Dedifferentiated amniotic fluid mesenchymal stem cell (primary cell): ENCODE measurements around the gene SLC25A38.

ENCODE experiments used
- DNase-seq: peaks from one replicate; pipeline ENCODE4 v3.0.0-alpha.2; 2016; ENCODE audit errors: extremely low spot score

SLC25A38 gene

GRCh38 chr3:39376959-39377634, 6.1 kb upstream of the SLC25A38 start:
- DNase-seq, result no peak

- no peak for DNase-seq
Measured at GRCh38 chr3:39378088-39378487, 5.1 kb upstream of the SLC25A38 start.

GRCh38 chr3:39378957-39379777, 4.0 kb upstream of the SLC25A38 start:
- DNase-seq, result no peak

- DNase-seq, result no peak
Measured at GRCh38 chr3:39379778-39380155, 3.4 kb upstream of the SLC25A38 start.

- no peak for DNase-seq
Measured at GRCh38 chr3:39381432-39381831, 1.7 kb upstream of the SLC25A38 start.

- DNase-seq, result peak; percentile 92
Measured at GRCh38 chr3:39383881-39384664, 903 bp downstream of the SLC25A38 start.

GRCh38 chr3:39384665-39385000, 1.5 kb downstream of the SLC25A38 start:
- no peak for DNase-seq

- DNase-seq, result no peak
Measured at GRCh38 chr3:39385456-39386090, 2.4 kb downstream of the SLC25A38 start.

GRCh38 chr3:39386318-39386717, 3.1 kb downstream of the SLC25A38 start:
- no peak for DNase-seq

- DNase-seq, result no peak
Measured at GRCh38 chr3:39387411-39387975, 4.3 kb downstream of the SLC25A38 start.

- DNase-seq, result no peak
Measured at GRCh38 chr3:39388153-39388552, 5.0 kb downstream of the SLC25A38 start.

- DNase-seq, result no peak
Measured at GRCh38 chr3:39388741-39389248, 5.6 kb downstream of the SLC25A38 start.

- DNase-seq, result no peak
Measured at GRCh38 chr3:39390181-39390580, 7.0 kb downstream of the SLC25A38 start.

GRCh38 chr3:39396690-39397089, 13.5 kb downstream of the SLC25A38 start:
- DNase-seq, result no peak

- DNase-seq, result no peak
Measured at GRCh38 chr3:39398700-39399099, 15.5 kb downstream of the SLC25A38 start.

GRCh38 chr3:39401983-39402382, 18.8 kb downstream of the SLC25A38 start:
- DNase-seq, result no peak

GRCh38 chr3:39404943-39405686, 21.9 kb downstream of the SLC25A38 start:
- no peak for DNase-seq

GRCh38 chr3:39405687-39406367, 22.7 kb downstream of the SLC25A38 start:
- DNase-seq, result no peak

- peak; percentile 96 for DNase-seq
Measured at GRCh38 chr3:39406368-39407258, 23.4 kb downstream of the SLC25A38 start, which contains the start of gene RPSA. RPSA (plus strand) TSS chr3:39406720; CDS start chr3:39407654, 934 bp downstream.
